ENCODE results near the gene ZC3H12A.

The ZC3H12A gene

GRCh38 chr1:37455516-37455915 lies 18.9 kb upstream of the ZC3H12A start:
- no peak for DNase-seq (ENCODE audit: low read depth in 3 of 3)

- no peak for DNase-seq (ENCODE audit: low read depth in 3 of 3)
These were observed 17.8 kb upstream of the ZC3H12A start for GRCh38 chr1:37456614-37457013.

- DNase-seq (ENCODE audit: low read depth in 3 of 3), result no peak
These were observed 15.8 kb upstream of the ZC3H12A start for GRCh38 chr1:37458551-37458950.

GRCh38 chr1:37461698-37462436 lies 12.5 kb upstream of the ZC3H12A start:
- DNase-seq (ENCODE audit: low read depth in 3 of 3), result no peak

- no peak for DNase-seq (ENCODE audit: low read depth in 3 of 3)
These were observed 9.9 kb upstream of the ZC3H12A start for GRCh38 chr1:37464443-37464842.

GRCh38 chr1:37465593-37466517 lies 8.5 kb upstream of the ZC3H12A start:
- no peak for DNase-seq (ENCODE audit: low read depth in 3 of 3)

- DNase-seq (ENCODE audit: low read depth in 3 of 3), result no peak
These were observed 6.3 kb upstream of the ZC3H12A start for GRCh38 chr1:37468037-37468436.

GRCh38 chr1:37469386-37469785 lies 5.0 kb upstream of the ZC3H12A start:
- DNase-seq (ENCODE audit: low read depth in 3 of 3), result no peak

- no peak for DNase-seq (ENCODE audit: low read depth in 3 of 3)
These were observed 2.8 kb upstream of the ZC3H12A start for GRCh38 chr1:37471345-37472231.

GRCh38 chr1:37472281-37472680 lies 2.1 kb upstream of the ZC3H12A start:
- no peak for DNase-seq (ENCODE audit: low read depth in 3 of 3)

- DNase-seq (ENCODE audit: low read depth in 3 of 3), result no peak
These were observed 1.4 kb upstream of the ZC3H12A start for GRCh38 chr1:37472994-37473393.

- no peak for DNase-seq (ENCODE audit: low read depth in 3 of 3)
These were observed 842 bp upstream of the ZC3H12A start for GRCh38 chr1:37473431-37474045.

- peak in 1 of 3 experiments; percentile 27 for DNase-seq (ENCODE audit: low read depth in 3 of 3)
These were observed 458 bp downstream of the ZC3H12A start for GRCh38 chr1:37474697-37475379.

- DNase-seq (ENCODE audit: low read depth in 3 of 3), result no peak
These were observed 1.2 kb downstream of the ZC3H12A start for GRCh38 chr1:37475380-37476086.

- DNase-seq (ENCODE audit: low read depth in 3 of 3), result no peak
These were observed 1.7 kb downstream of the ZC3H12A start for GRCh38 chr1:37476087-37476452.

GRCh38 chr1:37476460-37477197 lies 2.2 kb downstream of the ZC3H12A start:
- DNase-seq (ENCODE audit: low read depth in 3 of 3), result no peak

GRCh38 chr1:37477198-37477931 lies 3.0 kb downstream of the ZC3H12A start:
- peak; percentile 78 to 89 (median 81) for DNase-seq (ENCODE audit: low read depth in 3 of 3)

- DNase-seq (ENCODE audit: low read depth in 3 of 3), result no peak
These were observed 3.6 kb downstream of the ZC3H12A start for GRCh38 chr1:37477946-37478345.

GRCh38 chr1:37478451-37478881 lies 4.1 kb downstream of the ZC3H12A start:
- DNase-seq (ENCODE audit: low read depth in 3 of 3), result peak in 1 of 3 experiments; percentile 52
